Gastroesophageal sphincter (tissue), 3 donors: Measurements from ENCODE around the gene BET1L.

Experiments used
- CTCF ChIP-seq, 4 experiments: fragments of 200-600 bp in 2 of 4; fragments of 450-650 bp in 2 of 4; sonication (generic) in 1 of 4; IDR thresholded peaks; one replicate each; pipeline ENCODE4 v1.5.1; 2017 to 2019; ENCODE audit warnings: antibody characterized with exemption in 4 of 4, mild to moderate bottlenecking in 2 of 4, moderate library complexity in 2 of 4
- EP300 ChIP-seq: sonication (generic); formaldehyde crosslinking; IDR thresholded peaks from one replicate; pipeline ENCODE4 v1.6.1; 2017; ENCODE audit warnings: antibody characterized with exemption, mild to moderate bottlenecking
- POLR2A ChIP-seq, 2 donors: fragments of 450-650 bp; IDR thresholded peaks; one replicate each; pipeline ENCODE4 v1.6.1; 2017; ENCODE audit warnings: antibody characterized with exemption in 2 of 2, mild to moderate bottlenecking in 2 of 2, moderate library complexity in 1 of 2
- POLR2AphosphoS5 ChIP-seq: sonication (generic); formaldehyde crosslinking; IDR thresholded peaks from one replicate; pipeline ENCODE4 v1.6.1; 2017; ENCODE audit warnings: antibody characterized with exemption

GRCh38 chr11:223026-223789 lies 16.0 kb upstream of the BET1L start:
- no peak for TF ChIP-seq CTCF (IDR thresholded peaks at IDR 0.05)
- TF ChIP-seq POLR2A (IDR thresholded peaks at IDR 0.05) = no peak
- no peak for TF ChIP-seq EP300
- TF ChIP-seq POLR2AphosphoS5 = no peak
